Stimulated activated CD8-positive, alpha-beta memory T cell treated with anti-CD3 and anti-CD28 coated beads, Interleukin-15, amount 100 ng/mL, for 1 hour (primary cell): ENCODE data around the gene PRPF6.
A peak's percentile ranks its signal among the peaks of the same experiment; 100 is the strongest.

Experiments used
- DNase-seq: peaks from one replicate; pipeline ENCODE4 v3.0.0-alpha.2; 2020; ENCODE audit warnings: low read depth

The PRPF6 gene

DNA sequence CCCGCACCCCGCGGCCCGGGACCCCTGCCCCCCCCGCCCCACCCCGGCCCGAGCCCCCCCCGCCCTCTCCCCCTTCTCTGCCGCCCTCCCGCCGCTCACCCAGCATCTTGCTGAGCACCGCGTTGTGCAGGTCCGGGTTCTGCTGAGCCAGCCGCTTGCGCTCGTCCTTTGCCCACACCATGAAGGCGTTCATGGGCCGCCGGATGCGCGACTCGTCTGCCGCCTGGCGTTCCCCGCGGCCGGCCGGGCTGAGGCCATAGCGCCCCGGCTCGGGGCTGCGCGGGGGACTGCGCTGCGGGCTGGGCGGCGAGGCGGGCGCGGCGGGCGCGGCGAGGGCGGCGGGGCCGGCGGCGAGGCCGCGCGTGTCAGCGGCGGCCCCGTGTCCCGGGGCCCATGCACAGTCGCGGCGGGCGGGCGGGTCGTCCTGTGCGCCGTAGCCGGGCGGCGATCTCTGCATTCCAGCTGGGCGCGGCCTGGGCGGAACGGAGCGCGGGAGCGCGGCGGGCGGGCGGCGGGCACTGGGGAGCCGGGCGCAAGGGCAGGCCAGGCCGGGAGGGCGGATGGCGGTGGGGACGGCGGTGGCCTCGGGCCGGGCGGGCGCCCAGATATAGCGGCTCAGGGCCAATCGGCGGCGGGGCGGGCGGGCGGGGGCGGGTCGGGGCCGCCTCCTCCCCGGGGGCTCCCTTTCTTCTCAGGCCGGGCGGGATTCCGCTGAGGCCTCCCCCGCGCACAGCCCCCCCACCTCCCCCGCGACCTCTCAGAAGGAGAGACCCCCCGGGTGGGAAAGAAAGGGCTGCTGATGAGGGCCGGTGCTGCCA is 68.3 kb downstream of the PRPF6 start, which contains the start of gene SOX18:
Gene SOX18, minus strand, starts transcription at position 580 of the 818 bp plus-strand sequence. Its CDS starts 123 bp downstream, at position 457.
- DNase-seq: no peak

DNA sequence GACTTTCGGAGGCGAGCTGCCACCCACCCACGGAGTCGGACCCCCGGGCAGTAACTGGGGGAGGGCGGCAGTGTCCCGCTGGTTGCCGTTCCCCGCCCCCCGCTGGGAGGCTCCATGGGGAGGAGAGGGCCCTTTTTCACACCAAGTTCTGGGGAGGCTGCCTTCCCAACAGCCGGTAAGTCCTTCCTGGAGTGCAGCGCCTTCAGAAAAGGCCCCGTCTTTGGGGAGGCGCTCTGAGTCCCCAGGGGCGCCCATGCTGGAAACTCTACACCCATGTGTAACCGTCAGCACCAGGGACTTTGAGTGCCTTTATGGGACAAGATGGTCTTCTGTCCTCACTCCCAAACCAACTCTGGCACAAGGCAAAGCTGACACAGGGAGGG is 68.9 kb downstream of the PRPF6 start:
- DNase-seq: no peak

DNA sequence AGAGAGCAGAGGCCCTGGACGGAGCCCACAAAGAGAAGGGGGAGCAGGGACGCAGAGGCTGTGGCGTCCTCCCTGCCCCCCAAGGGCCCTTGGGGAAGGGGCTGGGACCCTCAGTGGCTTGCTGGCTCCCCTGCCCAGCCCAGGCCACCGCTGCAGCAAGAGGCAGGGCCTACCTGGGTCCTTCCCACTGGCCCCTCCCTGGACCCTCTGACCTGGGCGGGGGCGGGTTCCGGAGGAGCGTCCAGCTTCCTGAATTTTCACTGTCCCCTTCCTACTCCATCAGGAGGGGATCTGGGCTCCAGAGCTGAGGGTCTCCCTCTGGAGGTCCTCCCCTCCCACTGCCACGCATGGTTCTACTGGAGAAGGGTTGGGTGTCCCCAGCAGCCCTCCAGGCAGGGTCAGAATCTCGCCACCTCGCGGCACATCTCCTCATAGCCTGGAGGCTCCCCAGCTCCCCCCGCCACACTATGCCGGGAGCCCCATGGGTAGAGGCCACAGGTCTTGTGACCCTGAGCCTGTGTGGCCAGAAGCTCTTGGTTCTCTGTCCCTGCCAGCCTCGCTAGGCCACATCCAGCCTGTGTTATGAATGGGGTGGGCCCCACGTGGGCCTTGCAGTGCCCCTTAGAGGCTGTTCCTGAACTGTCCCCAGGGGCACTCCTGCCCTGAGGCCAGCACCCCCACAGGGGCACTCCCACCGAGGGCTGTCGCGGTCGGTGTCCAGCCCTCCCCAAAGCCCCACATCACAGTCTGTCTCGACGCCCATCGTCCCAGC is 69.5 kb downstream of the PRPF6 start:
- no peak for DNase-seq

GRCh38 chr20:64051033-64051452 is 70.1 kb downstream of the PRPF6 start:
- no peak for DNase-seq

GRCh38 chr20:64051561-64052325 is 70.8 kb downstream of the PRPF6 start:
- no peak for DNase-seq

- no peak for DNase-seq
Measured at GRCh38 chr20:64052326-64052722, 71.4 kb downstream of the PRPF6 start.

- DNase-seq: no peak
Measured at GRCh38 chr20:64052987-64053840, 72.3 kb downstream of the PRPF6 start.

- no peak for DNase-seq
Measured at GRCh38 chr20:64053841-64054661, 73.1 kb downstream of the PRPF6 start.

GRCh38 chr20:64055396-64055892 is 74.5 kb downstream of the PRPF6 start:
- DNase-seq: no peak

- DNase-seq: no peak
Measured at GRCh38 chr20:64055893-64056638, 75.1 kb downstream of the PRPF6 start.

DNA sequence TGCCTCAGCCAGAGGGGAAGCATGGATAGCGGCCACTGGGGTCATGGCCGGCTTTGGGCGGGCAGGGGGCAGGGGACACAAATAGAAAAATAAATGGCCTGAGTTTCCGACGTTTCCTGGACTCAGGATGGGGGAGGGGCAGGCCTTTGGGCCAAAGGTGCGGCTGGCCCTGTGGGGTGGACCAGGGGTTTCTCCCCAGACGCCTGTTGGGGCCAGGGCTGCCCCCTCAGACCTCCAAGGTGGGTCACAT is 75.6 kb downstream of the PRPF6 start:
- no peak for DNase-seq

- no peak for DNase-seq
Measured at GRCh38 chr20:64056889-64057627, 76.1 kb downstream of the PRPF6 start.

- peak; percentile 69 for DNase-seq
Measured at GRCh38 chr20:64057628-64058498, 76.9 kb downstream of the PRPF6 start.

DNA sequence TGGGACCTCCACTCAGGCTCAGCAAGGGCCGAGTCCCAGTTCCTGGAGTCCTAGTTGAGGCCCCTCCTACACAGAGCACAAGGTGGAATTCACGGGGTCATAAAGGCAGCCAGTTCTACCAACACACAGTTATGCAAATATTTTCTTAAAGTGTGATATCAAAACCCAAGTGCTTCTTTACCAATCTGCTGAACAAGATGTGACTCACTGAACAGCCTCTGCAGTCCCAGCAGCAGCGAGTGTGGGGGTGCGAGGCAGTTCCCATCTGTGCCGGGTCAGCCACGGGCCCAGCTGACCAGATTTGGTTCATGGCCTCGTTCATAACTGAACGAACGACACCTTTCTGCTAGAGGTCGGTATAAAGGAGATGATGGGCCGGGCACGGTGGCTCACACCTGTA is 77.6 kb downstream of the PRPF6 start:
- DNase-seq: no peak

DNA sequence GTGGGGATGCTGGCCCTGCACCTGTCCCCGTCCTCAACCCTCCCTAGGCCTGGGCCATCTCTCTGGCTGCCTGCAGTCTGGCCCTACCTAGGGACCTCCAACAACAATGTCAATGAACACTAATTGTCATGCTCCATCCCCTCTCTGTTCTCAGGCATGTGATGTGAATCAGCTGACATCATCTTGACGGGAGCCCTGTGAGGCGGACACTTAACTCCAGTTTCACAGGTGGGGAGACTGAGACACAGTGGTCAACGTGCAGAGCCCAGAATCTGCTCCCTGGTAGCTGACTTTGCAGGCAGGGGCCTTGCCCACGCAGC is 81.3 kb downstream of the PRPF6 start:
- no peak for DNase-seq

DNA sequence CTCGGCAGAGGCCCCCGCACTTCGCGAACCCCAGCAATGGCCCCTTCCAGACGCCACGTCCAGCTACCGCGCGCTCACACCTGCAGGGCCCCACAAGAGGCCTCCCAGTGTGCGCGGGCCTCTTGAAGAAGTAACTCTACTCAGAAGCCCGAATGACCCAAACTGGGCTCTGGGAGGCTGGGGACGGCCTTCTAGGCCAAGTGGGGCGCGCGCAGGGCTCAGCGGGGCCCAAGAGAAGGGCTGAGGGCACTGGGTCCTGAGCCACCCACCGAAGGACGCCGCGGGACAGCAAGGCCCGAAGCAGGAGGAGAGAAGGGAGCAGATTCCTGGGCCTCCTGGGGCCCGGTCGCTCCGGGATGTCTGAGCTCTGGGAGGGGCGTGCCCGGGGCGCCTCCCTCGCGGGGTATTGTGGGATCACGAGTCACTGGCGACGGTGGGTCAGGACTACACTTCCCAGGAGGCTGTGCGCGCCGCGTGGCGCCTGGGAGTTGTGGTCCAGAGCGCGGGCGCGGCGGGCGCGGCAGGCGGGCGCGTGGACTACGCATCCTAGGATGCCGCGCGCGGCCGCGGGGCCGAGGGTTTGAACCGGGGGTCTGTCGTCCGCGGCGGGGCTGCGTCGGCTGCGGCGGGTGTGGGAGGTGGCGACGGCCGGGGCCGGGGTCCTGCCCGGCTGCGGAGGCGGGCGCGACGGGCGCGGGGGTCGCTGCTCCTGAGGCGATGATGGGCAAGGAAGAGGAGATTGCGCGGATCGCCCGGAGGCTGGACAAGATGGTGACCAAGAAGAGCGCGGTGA is 81.9 kb downstream of the PRPF6 start, which contains the start of gene TCEA2:
Gene TCEA2, plus strand, starts transcription at position 603 of the 793 bp plus-strand sequence. Its CDS starts 115 bp downstream, at position 718.
- DNase-seq: peak; percentile 87

DNA sequence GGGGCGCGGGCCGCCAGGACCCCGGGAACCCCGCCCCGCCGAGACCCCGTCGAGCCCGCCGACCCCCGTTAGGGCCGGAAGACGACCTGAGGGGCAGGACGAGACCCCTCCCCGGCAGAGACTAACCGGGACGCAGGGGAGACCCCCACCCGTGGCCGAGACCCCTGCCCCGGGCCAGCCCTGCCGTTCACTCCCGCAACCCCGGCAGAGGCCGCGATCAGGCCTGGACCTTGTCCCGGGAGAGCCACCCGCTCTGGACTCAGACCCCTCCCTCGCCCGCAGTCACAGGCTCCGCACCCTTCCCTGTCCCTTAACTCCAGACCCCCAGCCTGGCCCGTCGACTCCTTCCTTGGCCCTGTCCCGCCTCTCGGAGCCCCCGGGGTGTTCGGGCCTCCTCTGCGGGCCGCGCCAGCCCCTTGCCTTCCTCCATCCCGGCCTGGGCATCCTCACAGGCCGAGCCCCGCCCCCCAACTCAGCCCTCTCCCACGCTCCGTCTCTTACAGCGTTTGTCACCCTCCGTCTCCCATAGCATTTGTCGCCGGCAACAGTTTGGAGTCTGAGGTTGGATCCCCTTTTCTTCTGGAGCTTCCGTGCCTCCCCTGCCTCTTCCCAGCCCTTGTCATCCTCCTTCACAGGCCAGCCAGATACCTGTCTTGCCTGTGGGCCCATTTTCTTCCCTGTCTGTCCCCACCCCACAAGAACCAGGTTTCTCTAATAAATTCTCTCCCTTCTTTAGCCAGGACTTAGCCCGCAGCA is 82.6 kb downstream of the PRPF6 start:
- no peak for DNase-seq
